ENCODE measurements around the gene XPO4. TPM values are rescaled to one million over a fixed set of nuclear protein-coding genes. Genes with fewer than 3 reads are reported as not detected.

XPO4 gene
- total and polyA plus RNA-seq, 7 donors, result 1.8 to 26.8 (median 15.6) TPM

DNA sequence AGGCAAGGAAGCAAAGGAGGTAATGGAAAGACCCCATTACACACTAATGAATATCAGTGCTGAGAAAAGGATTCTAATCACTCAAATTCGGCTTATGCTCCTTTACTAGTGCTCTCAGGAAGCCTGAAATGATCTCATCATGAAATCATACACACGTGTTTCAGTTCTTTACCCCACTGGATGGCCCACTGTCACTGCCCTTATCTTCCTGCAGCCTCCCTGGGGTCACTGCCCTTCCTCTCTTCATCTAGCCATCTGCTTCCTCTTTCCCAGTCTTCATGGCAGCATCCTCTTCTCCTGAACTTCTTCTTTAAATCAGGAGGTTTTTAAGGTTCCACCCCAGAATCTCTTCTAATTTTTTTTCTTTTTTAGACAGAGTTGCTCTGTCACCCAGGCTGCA is 100.8 kb downstream of the XPO4 start:
- TF ChIP-seq, protein P1, sequence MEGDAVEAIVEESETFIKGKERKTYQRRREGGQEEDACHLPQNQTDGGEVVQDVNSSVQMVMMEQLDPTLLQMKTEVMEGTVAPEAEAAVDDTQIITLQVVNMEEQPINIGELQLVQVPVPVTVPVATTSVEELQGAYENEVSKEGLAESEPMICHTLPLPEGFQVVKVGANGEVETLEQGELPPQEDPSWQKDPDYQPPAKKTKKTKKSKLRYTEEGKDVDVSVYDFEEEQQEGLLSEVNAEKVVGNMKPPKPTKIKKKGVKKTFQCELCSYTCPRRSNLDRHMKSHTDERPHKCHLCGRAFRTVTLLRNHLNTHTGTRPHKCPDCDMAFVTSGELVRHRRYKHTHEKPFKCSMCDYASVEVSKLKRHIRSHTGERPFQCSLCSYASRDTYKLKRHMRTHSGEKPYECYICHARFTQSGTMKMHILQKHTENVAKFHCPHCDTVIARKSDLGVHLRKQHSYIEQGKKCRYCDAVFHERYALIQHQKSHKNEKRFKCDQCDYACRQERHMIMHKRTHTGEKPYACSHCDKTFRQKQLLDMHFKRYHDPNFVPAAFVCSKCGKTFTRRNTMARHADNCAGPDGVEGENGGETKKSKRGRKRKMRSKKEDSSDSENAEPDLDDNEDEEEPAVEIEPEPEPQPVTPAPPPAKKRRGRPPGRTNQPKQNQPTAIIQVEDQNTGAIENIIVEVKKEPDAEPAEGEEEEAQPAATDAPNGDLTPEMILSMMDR (IDR thresholded peaks at IDR 0.05), result no peak
- TF ChIP-seq EP300 (IDR thresholded peaks at IDR 0.05) (no peak), POLR2A (IDR thresholded peaks at IDR 0.05) (no peak)
- peaks cover 0 to 4% (median 0%) of the 10 kb centered on the region in 4 donors for H3K4me1 ChIP-seq
- H3K36me3 ChIP-seq, result peaks cover 0 to 27% (median 2%) of the 10 kb centered on the region in 4 donors
- H3K27me3 ChIP-seq, result no peaks in the 10 kb centered on the region
- no peak overlapping the region for H3K4me3 ChIP-seq
- intact Hi-C loops (cut with DNase I), result no loop called here
- no peak overlapping the region for H3K27ac ChIP-seq
- no peaks in the 10 kb centered on the region for H3K9me3 ChIP-seq
- 59% methylated on average over 2 of the region's 2 CpGs for WGBS, 2 donors
- DNase-seq, result no peak

DNA sequence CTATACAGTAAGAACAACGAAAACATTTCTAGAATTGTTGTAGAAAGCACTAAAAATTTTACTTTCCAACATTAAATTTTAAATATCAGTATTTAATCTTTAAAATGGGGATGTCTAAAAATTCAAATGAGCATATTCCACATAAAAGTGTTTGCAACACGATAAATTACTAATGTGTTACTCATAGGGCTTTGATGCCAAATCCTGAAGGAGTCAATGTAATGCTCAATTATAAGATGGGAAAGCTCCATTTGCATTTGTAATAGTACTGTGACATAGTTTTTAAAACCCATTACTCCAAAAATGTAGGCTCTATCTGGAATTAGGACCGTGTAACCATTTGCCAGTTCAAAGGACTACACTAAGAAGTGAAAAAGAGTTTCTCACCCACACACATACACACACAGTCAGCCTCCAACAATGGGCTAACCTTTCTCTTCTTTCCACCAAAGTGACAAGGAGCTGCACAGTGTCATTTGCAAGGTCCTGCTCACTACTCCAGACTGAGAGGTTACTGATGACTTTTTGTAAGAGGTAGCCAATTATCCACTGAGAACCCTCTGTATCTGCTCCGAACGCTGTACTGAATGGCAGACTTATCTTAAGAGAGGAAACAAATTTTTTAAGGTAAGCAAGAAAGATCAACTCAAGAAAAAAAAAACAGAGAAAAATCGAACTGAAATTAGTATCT is 102.7 kb downstream of the XPO4 start:
- TF ChIP-seq, protein P1 (IDR thresholded peaks at IDR 0.05), result no peak
- TF ChIP-seq POLR2A (IDR thresholded peaks at IDR 0.05) (no peak), EP300 (IDR thresholded peaks at IDR 0.05) (no peak), POLR2AphosphoS5 (IDR thresholded peaks at IDR 0.05) (no peak)
- Histone ChIP-seq H3K4me3 (no peak overlapping the region), H3K27ac (no peak overlapping the region), H3K9me3 (no peaks in the 10 kb centered on the region), H3K4me1 (peaks cover 0 to 4% (median 0%) of the 10 kb centered on the region in 4 donors), H3K36me3 (peaks cover 0 to 41% (median 4%) of the 10 kb centered on the region in 4 donors), H3K27me3 (no peaks in the 10 kb centered on the region)
- 86 to 89% methylated on average over 6 of the region's 6 CpGs for WGBS, 2 donors
- no peak for DNase-seq
- intact Hi-C loops (cut with DNase I), result no loop called here

DNA sequence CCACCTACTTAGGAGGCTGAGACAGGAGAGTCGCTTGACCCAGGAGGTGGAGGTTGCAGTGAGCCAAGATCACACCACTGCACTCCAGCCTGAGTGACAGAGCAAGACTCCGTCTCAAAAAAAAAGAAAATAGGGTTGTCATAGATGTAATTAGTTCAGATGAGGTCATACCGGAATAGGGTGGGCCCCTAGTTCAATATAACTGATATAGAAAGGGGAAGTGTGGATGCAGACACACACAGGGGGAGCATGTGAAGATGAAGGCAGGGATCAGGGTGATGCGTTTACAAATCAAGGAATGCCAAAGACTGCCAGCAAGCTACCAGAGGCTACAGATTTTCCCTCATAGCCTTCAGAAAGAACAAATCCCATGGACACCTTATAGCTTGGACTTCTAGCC is 104.5 kb downstream of the XPO4 start:
- intact Hi-C loops (cut with DNase I), result no loop called here
- Histone ChIP-seq H3K9me3 (no peaks in the 10 kb centered on the region), H3K27me3 (no peaks in the 10 kb centered on the region), H3K27ac (no peak overlapping the region), H3K36me3 (peaks cover 0 to 56% (median 7%) of the 10 kb centered on the region in 4 donors), H3K4me3 (no peak overlapping the region), H3K4me1 (peaks cover 0 to 4% (median 0%) of the 10 kb centered on the region in 4 donors)
- DNase-seq, result no peak
- 84 to 85% methylated on average over 4 of the region's 4 CpGs for WGBS, 2 donors
- no peak for TF ChIP-seq POLR2A (IDR thresholded peaks at IDR 0.05)
- TF ChIP-seq, protein P1 (IDR thresholded peaks at IDR 0.05), result no peak
- no peak for TF ChIP-seq EP300 (IDR thresholded peaks at IDR 0.05)
- no peak for TF ChIP-seq POLR2AphosphoS5 (IDR thresholded peaks at IDR 0.05)

DNA sequence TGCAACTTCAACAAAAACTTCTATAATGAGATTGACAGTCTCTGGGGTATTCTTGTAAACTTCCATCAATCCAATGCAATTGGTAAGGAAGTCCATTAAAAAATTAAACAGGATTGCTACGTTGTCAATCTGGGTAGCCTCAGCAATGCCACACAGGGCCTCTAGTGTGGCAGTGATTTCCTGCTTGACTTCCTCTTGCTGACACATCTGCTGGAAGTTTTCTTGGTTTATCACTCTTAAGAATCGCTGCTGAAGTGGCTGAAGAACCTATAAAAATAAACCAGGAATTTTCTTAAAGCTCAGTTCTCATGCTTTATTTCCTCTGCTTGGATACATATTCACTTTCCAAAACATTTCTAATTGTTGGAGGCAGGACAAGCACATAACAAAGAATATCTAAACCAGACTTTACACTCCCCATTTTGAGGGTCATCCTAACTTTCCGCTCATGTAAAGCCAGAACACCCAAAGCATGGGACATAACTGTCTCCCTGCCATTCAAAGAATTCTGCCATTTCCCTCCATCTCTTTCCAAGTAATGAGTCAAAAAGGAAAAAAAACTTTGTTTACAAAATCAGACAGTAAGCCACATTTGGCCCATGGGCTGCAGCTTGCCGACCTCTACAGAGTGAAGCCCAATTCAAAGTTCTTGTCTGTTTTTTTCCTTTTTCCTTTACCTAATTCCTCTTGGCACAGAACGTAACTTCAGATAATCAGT is 105.6 kb downstream of the XPO4 start:
- DNase-seq, result no peak
- intact Hi-C loops (cut with DNase I), result no loop called here
- Histone ChIP-seq H3K4me1 (peaks cover 0 to 4% (median 0%) of the 10 kb centered on the region in 4 donors), H3K27ac (no peak overlapping the region), H3K27me3 (no peaks in the 10 kb centered on the region), H3K4me3 (no peak overlapping the region), H3K36me3 (peaks cover 0 to 56% (median 7%) of the 10 kb centered on the region in 4 donors), H3K9me3 (no peaks in the 10 kb centered on the region)
- 60 to 78% methylated on average over 5 of the region's 5 CpGs for WGBS, 2 donors
- TF ChIP-seq, protein P1 (IDR thresholded peaks at IDR 0.05), result no peak
- no peak for TF ChIP-seq POLR2AphosphoS5 (IDR thresholded peaks at IDR 0.05)
- TF ChIP-seq POLR2A (IDR thresholded peaks at IDR 0.05), result no peak
- no peak for TF ChIP-seq EP300 (IDR thresholded peaks at IDR 0.05)

All from sigmoid colon (tissue), 7 donors.